ENCODE measurements around the gene BBS12.
"Not testable (repeated sequence)": the region's sequence is repeated elsewhere in the genome, so short reads cannot be mapped to it uniquely, and the experiment has no call there.

Gene BBS12

GRCh38 chr4:122766353-122766705 lies 33.8 kb downstream of the BBS12 start:
- no peak for DNase-seq

GRCh38 chr4:122766950-122767349 lies 34.4 kb downstream of the BBS12 start:
- no peak for DNase-seq

- DNase-seq = no peak
Observed at GRCh38 chr4:122771724-122772123, 39.2 kb downstream of the BBS12 start.

GRCh38 chr4:122772311-122772710 lies 39.8 kb downstream of the BBS12 start:
- DNase-seq = no peak

GRCh38 chr4:122772986-122773385 lies 40.5 kb downstream of the BBS12 start:
- peak; percentile 17 to 23 for DNase-seq

GRCh38 chr4:122775039-122775438 lies 42.5 kb downstream of the BBS12 start:
- no peak for DNase-seq

GRCh38 chr4:122775987-122776836 lies 43.7 kb downstream of the BBS12 start:
- no peak for DNase-seq

GRCh38 chr4:122776916-122777315 lies 44.4 kb downstream of the BBS12 start:
- DNase-seq = no peak

GRCh38 chr4:122777846-122778673 lies 45.6 kb downstream of the BBS12 start:
- no peak for DNase-seq

GRCh38 chr4:122781486-122781885 lies 49.0 kb downstream of the BBS12 start:
- DNase-seq = no peak

GRCh38 chr4:122783301-122784215 lies 51.1 kb downstream of the BBS12 start:
- DNase-seq = no peak

GRCh38 chr4:122784261-122784660 lies 51.8 kb downstream of the BBS12 start:
- DNase-seq = no peak

- no peak for DNase-seq
Observed at GRCh38 chr4:122785099-122785498, 52.6 kb downstream of the BBS12 start.

- not testable (repeated sequence) for DNase-seq
Observed at GRCh38 chr4:122786296-122786695, 53.8 kb downstream of the BBS12 start.

- DNase-seq = not testable (repeated sequence)
Observed at GRCh38 chr4:122786920-122787319, 54.4 kb downstream of the BBS12 start.

GRCh38 chr4:122787940-122788339 lies 55.4 kb downstream of the BBS12 start:
- DNase-seq = no peak

GRCh38 chr4:122788935-122789334 lies 56.4 kb downstream of the BBS12 start:
- DNase-seq = no peak

- DNase-seq = no peak
Observed at GRCh38 chr4:122793811-122794210, 61.3 kb downstream of the BBS12 start.
